LNCaP clone FGC (cell line): ENCODE results near the gene PPP1R7.

ENCODE experiments used
- DNase-seq: peaks from one replicate; pipeline ENCODE4 v3.0.0-alpha.2; 2011; ENCODE audit warnings: low read depth
- H3K4me3 ChIP-seq: 2 replicates; pipeline ENCODE4 v1.5.1; 2011; ENCODE audit warnings: mild to moderate bottlenecking, low read depth, low read length, control low read depth
- TF ChIP-seq, protein P1 (sequence below): IDR thresholded peaks from 2 replicates; pipeline ENCODE4 v1.5.1; 2012; ENCODE audit warnings: mild to moderate bottlenecking; ENCODE audit not compliant: control insufficient read depth, insufficient read depth; ENCODE audit errors: extremely low read depth

Gene PPP1R7

DNA sequence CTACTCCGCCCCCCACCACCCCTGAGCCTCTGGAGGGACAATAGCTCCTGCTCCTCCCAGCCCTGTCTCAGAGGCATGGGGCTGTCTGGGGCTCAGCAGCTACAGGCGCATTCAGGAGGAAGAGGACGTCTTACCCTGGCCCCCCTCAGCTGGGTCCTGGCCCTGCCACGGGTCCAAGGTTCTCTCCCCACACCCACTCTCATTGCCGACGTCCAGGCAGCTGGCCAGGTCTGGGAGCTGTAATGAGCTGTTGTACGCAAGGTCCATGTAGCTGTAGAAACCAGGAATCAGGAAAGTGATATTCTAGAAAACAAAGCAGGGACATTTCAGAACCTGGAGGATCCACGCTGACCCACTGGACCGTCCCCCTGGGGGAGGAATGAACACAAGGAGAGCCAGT, 14.5 kb upstream of the PPP1R7 start:
- TF ChIP-seq, protein P1, sequence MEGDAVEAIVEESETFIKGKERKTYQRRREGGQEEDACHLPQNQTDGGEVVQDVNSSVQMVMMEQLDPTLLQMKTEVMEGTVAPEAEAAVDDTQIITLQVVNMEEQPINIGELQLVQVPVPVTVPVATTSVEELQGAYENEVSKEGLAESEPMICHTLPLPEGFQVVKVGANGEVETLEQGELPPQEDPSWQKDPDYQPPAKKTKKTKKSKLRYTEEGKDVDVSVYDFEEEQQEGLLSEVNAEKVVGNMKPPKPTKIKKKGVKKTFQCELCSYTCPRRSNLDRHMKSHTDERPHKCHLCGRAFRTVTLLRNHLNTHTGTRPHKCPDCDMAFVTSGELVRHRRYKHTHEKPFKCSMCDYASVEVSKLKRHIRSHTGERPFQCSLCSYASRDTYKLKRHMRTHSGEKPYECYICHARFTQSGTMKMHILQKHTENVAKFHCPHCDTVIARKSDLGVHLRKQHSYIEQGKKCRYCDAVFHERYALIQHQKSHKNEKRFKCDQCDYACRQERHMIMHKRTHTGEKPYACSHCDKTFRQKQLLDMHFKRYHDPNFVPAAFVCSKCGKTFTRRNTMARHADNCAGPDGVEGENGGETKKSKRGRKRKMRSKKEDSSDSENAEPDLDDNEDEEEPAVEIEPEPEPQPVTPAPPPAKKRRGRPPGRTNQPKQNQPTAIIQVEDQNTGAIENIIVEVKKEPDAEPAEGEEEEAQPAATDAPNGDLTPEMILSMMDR: no peak
- no peak for DNase-seq
- no peak overlapping the region for H3K4me3 ChIP-seq

DNA sequence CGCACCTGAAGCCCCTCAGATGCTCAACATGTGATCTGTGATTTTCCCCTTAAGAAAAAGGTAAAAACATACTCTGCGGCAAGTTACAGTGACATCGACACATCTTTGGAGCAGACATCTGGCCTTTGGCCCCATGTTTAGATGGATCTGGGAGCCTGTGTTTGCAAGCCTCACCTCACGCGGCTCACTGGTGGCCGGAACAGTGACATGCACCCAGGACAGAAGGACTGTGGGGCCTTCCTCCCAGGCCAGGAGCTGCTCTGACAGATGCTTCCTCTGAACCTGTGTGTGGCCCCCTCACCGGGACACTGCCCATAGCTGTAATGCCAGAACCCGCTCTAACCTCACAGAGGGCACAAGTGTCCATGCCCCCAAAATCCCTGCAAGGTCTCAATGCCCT, 14.1 kb upstream of the PPP1R7 start:
- no peak overlapping the region for H3K4me3 ChIP-seq
- TF ChIP-seq, protein P1: no peak

GRCh38 chr2:241136661-241137260, 13.5 kb upstream of the PPP1R7 start:
- DNase-seq: no peak
- TF ChIP-seq, protein P1: no peak
- no peak overlapping the region for H3K4me3 ChIP-seq

More for the DNA sequence above, 14.1 kb upstream of the PPP1R7 start:
- no peak for DNase-seq

- TF ChIP-seq, protein P1: no peak
- H3K4me3 ChIP-seq: no peak overlapping the region
- DNase-seq: no peak
Measured at GRCh38 chr2:241137276-241138190, 12.7 kb upstream of the PPP1R7 start.

DNA sequence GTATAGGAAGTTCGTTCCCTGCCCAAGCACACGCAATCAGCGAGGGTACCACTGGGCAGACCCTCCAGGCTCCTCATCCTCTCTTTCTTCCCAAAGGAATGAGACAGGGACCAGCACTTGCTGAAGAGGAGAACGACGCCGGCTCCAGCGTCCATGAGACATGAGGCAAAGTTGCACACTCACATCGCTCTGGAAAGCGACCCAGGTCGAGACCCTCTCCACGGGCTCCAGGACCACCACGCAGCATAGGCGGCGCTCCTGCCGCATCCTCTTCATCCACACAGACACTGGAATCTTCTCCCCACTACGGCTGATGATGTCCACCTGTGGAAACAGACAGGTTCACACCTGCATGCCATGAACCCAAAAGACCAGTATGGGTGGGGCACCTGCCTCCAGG, 11.8 kb upstream of the PPP1R7 start:
- H3K4me3 ChIP-seq: no peak overlapping the region
- DNase-seq: no peak
- TF ChIP-seq, protein P1: no peak

DNA sequence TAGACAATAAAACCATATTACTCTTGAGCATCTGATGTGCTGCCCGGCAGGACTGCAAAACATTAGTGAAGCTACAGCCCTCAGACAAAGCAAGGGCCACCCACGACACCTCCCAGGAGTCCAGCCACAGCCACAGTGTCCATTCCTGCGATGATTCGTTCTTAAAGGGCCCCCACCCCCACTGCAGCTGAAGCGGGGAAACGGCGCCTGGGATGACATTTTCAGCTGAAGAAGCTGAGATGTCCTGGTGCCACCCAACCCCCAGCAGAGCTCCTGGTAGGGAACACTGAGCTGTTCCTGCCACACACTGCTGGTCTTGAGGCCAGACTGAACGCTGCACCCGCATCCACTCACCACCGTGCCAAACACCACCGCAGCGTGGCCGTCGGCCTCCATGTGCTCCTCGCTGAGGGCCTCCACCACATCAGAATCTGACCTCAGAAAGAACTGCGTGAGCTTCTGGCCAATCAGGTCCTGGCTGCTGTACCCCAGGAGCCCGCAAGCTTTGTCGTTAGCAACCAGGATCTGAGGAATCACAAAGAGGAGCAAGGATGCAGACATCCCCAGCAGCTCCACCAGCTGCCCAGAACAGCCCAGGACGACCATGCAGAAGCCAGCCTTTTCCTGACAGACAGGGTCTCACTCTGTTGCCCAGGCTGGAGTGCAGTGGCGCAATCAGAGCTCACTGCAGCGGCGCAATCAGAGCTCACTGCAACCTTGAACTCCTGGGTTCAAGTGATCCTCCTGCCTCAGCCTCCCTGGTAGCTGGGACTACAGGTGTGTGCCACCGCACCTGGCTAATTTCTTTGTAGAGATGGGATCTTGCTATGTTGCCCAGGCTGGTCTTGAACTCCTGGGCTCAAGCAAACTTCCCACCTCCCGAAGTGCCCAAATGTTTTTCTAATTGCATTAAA, 10.5 kb upstream of the PPP1R7 start:
- DNase-seq: no peak
- TF ChIP-seq, protein P1: no peak
- H3K4me3 ChIP-seq: no peak overlapping the region
